NCI-H1436 treated with DMSO at 0.1 percent for 48 hours (cell line): Measurements from ENCODE around the gene TTLL9.

Experiments used
- DNase-seq: peaks from one replicate; lab custom pipeline; 2025; lab: John Stamatoyannopoulos, UW

Gene TTLL9

DNA sequence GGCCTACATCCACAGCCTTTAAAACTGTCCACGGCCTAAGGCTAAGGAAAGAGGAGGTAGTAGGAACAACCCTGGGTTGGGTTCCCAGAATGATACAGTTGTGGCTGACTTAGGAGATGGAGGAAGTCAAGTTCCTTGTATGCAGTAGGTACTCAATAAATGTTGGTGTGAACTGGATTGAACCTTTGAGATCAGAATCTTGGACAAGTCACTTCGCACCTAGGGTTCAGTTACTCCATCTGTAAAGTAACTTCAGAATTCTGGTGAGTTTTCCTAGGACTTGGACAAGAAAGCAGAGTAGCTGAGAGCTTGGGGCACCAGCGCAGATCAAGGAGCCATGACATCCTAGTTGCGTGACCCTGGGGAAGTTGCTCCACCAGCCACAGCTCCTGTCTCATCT, 106.6 kb downstream of the TTLL9 start:
- DNase-seq = no peak

GRCh38 chr20:31979713-31980426, 109.4 kb downstream of the TTLL9 start:
- DNase-seq = no peak

DNA sequence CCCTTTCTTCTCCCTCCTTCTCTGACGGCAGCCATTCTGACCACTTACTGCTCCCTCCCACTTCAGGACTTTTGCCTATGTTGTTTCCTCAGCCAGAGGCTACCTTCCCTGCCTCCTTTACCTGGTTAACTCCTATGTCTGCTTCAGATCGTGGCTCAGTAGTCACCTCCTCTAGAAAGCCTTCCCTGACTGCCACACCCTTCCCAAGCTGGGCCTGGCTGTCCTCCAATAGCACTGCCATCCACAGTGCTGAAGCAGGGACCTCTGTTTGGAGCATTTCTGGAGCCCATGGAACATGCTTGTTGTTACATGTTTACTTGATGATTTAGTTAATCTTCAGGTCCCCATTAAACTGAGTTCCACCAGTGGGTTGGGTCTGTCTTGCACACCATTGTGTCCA, 111.3 kb downstream of the TTLL9 start:
- DNase-seq = no peak

DNA sequence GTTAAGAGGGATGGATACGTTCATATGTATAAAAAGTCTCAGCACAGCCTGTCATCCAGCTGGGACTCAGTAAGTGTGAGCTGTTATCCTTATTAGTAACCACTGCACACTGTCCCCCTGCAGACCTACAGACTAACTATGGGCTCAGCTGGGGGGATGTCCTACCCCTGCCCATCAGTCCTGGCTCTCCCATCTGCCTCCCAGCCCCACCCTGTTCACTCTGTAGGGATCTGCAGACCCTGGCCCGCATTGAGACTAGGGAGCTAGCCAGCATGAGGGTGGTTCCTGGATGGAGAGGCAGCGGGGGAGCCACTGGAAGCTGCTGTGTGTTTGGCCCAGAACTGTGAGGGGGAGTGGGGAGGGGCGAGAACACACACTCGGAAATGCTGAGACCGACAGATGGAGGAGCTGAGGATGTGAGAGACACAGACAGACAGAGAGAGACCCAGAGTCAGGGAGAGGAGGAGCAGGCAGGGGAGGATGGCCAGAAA, 114.6 kb downstream of the TTLL9 start:
- DNase-seq = no peak

- DNase-seq = no peak
These were observed 117.3 kb downstream of the TTLL9 start for GRCh38 chr20:31987744-31988143.

DNA sequence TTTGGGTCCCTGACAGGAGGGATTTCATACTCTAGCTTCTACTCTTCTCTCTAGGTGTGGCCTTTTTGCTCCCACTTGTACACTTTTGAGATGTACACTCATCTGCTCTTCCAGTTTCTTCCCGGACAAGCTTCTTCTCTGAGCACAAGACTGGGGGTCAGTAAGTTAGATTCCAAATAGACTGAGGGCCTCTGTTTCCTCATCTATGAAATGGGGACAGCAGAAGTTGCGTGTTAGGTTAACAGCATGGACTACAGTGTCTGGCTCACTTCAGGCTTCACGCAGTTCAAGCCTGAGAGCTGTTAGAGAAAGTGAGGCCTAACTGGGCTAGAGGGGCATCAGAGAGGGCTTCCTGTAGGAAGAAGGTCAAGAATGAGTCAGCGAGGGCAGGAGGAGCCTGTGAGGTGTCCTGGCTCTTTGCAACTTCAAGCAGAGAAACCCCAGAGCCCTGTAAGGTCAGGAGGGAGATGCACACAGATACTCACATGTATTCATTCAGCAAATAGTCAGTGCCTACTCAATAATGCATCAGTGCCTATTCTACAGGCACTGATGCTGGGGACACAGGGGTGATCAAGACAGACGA, 118.1 kb downstream of the TTLL9 start:
- no peak for DNase-seq

- DNase-seq = no peak
These were observed 118.7 kb downstream of the TTLL9 start for GRCh38 chr20:31989030-31989645.

- DNase-seq = no peak
These were observed 120.4 kb downstream of the TTLL9 start for GRCh38 chr20:31990641-31991338.

GRCh38 chr20:31991339-31991705, 120.9 kb downstream of the TTLL9 start:
- DNase-seq = no peak

GRCh38 chr20:31992086-31992485, 121.7 kb downstream of the TTLL9 start:
- no peak for DNase-seq
